HEK293T (cell line): ENCODE measurements around the gene TRIM8.

ENCODE experiments used
- ARNT ChIP-seq: fragments of 450-650 bp; IDR thresholded peaks from 2 replicates; pipeline ENCODE4 v1.6.1; 2017; ENCODE audit warnings: mild to moderate bottlenecking
- BHLHE40 ChIP-seq: fragments of 450-650 bp; IDR thresholded peaks from 2 replicates; pipeline ENCODE4 v1.6.1; 2016; ENCODE audit warnings: mild to moderate bottlenecking, moderate library complexity, borderline replicate concordance
- CTBP1 ChIP-seq: fragments of 450-650 bp; IDR thresholded peaks from 2 replicates; pipeline ENCODE4 v1.6.1; 2016; ENCODE audit warnings: borderline replicate concordance
- ELF4 ChIP-seq: fragments of 450-650 bp; IDR thresholded peaks from 2 replicates; pipeline ENCODE4 v1.6.1; 2017; ENCODE audit warnings: antibody characterized with exemption
- FOXA1 ChIP-seq: fragments of 450-650 bp; IDR thresholded peaks from 2 replicates; pipeline ENCODE4 v1.6.1; 2016; ENCODE audit warnings: mild to moderate bottlenecking
- FOXM1 ChIP-seq: fragments of 450-650 bp; IDR thresholded peaks from 2 replicates; pipeline ENCODE4 v1.6.1; 2017; ENCODE audit warnings: mild to moderate bottlenecking, borderline replicate concordance
- HDGF ChIP-seq: fragments of 450-650 bp; IDR thresholded peaks from 2 replicates; pipeline ENCODE4 v1.6.1; 2017; ENCODE audit warnings: antibody characterized with exemption, borderline replicate concordance
- L3MBTL2 ChIP-seq: fragments of 450-650 bp; conservative IDR thresholded peaks from 2 replicates; pipeline ENCODE4 v1.6.1; 2016; ENCODE audit warnings: mild to moderate bottlenecking
- NFRKB ChIP-seq: fragments of 450-650 bp; IDR thresholded peaks from 2 replicates; pipeline ENCODE4 v1.6.1; 2016; ENCODE audit warnings: mild to moderate bottlenecking, moderate library complexity
- SP1 ChIP-seq: fragments of 450-650 bp; IDR thresholded peaks from 2 replicates; pipeline ENCODE4 v1.6.1; 2017
- SUZ12 ChIP-seq: fragments of 450-650 bp; IDR thresholded peaks from 2 replicates; pipeline ENCODE4 v1.6.1; 2016; ENCODE audit warnings: mild to moderate bottlenecking
- TARDBP ChIP-seq: fragments of 450-650 bp; IDR thresholded peaks from 2 replicates; pipeline ENCODE4 v1.6.1; 2016
- ZNF384 ChIP-seq: fragments of 450-650 bp; IDR thresholded peaks from 2 replicates; pipeline ENCODE4 v1.6.1; 2016
- TF ChIP-seq, protein P1 (sequence below): fragments of 450-650 bp; IDR thresholded peaks from 2 replicates; pipeline ENCODE4 v1.6.1; 2016

DNA sequence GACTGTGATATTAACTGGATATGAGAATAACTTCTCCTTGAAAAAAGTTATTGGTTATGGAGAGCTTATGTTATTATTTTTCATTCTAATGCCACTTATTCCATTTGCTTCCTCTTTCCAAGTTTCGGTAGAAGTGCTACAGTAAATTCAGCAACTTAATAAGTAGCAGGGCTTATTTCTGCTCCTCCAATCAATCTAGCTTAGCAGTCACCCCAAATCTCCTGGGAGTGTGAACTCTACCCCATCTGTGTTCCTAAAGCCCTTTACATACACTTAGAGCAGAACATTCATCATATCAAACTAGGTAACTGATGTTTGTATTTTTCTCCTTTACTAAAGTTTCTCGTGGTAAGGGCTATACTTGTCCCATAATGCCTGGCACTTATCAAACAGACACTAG is 61.3 kb downstream of the TRIM8 start:
- no peak for TF ChIP-seq ZNF384
- TF ChIP-seq SUZ12: no peak
- no peak for TF ChIP-seq HDGF
- TF ChIP-seq ARNT: no peak
- no peak for TF ChIP-seq FOXM1
- TF ChIP-seq ELF4: no peak
- no peak for TF ChIP-seq CTBP1
- no peak for TF ChIP-seq TARDBP
- no peak for TF ChIP-seq L3MBTL2
- no peak for TF ChIP-seq BHLHE40
- TF ChIP-seq NFRKB: no peak
- TF ChIP-seq, protein P1, sequence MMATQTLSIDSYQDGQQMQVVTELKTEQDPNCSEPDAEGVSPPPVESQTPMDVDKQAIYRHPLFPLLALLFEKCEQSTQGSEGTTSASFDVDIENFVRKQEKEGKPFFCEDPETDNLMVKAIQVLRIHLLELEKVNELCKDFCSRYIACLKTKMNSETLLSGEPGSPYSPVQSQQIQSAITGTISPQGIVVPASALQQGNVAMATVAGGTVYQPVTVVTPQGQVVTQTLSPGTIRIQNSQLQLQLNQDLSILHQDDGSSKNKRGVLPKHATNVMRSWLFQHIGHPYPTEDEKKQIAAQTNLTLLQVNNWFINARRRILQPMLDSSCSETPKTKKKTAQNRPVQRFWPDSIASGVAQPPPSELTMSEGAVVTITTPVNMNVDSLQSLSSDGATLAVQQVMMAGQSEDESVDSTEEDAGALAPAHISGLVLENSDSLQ: no peak
- no peak for TF ChIP-seq FOXA1
- no peak for TF ChIP-seq SP1
